Smooth muscle cell (in vitro differentiated cells): ENCODE measurements around the gene INTS15. TPM values are rescaled to one million over a fixed set of nuclear protein-coding genes. Genes with fewer than 3 reads are reported as not detected.

Source experiments
- DNase-seq: peaks from one replicate; lab custom pipeline; 2025; ENCODE audit not compliant: unreplicated experiment; lab: John Stamatoyannopoulos, UW
- H2AFZ ChIP-seq: fragments of 200-600 bp; sonication (generic); 2 replicates; pipeline ENCODE4 v1.6.0; 2016; ENCODE audit warnings: antibody characterized with exemption, low read depth, mild to moderate bottlenecking
- H3F3A ChIP-seq: fragments of 200-600 bp; sonication (generic); 2 replicates; pipeline ENCODE4 v1.6.0; 2017; ENCODE audit warnings: antibody characterized with exemption, low read depth
- H3K27ac ChIP-seq: fragments of 200-600 bp; sonication (generic); 2 replicates; pipeline ENCODE4 v1.5.1; 2016; ENCODE audit warnings: low read depth, mild to moderate bottlenecking
- H3K27me3 ChIP-seq: fragments of 200-600 bp; sonication (generic); 2 replicates; pipeline ENCODE4 v1.6.1; 2016; ENCODE audit warnings: low read depth, mild to moderate bottlenecking
- H3K36me3 ChIP-seq: fragments of 200-600 bp; sonication (generic); 2 replicates; pipeline ENCODE4 v1.5.1; 2016; ENCODE audit warnings: low read depth
- H3K4me1 ChIP-seq: fragments of 200-600 bp; sonication (generic); 2 replicates; pipeline ENCODE4 v1.5.1; 2016; ENCODE audit warnings: low read depth
- H3K4me2 ChIP-seq: fragments of 200-600 bp; sonication (generic); 2 replicates; pipeline ENCODE4 v1.6.0; 2016; ENCODE audit warnings: mild to moderate bottlenecking
- H3K4me3 ChIP-seq: fragments of 200-600 bp; sonication (generic); 2 replicates; pipeline ENCODE4 v1.5.1; 2016; ENCODE audit warnings: mild to moderate bottlenecking
- H3K79me2 ChIP-seq: fragments of 200-600 bp; sonication (generic); 2 replicates; pipeline ENCODE4 v1.6.0; 2016; ENCODE audit warnings: low read depth, mild to moderate bottlenecking
- H3K9ac ChIP-seq: fragments of 200-600 bp; sonication (generic); 2 replicates; pipeline ENCODE4 v1.6.0; 2016; ENCODE audit warnings: low read depth
- H3K9me3 ChIP-seq: fragments of 200-600 bp; sonication (generic); replicated peaks from 2 replicates; pipeline ENCODE4 v1.5.1; 2016; ENCODE audit warnings: low read depth
- H4K20me1 ChIP-seq: fragments of 200-600 bp; sonication (generic); 2 replicates; pipeline ENCODE4 v1.6.0; 2016; ENCODE audit warnings: low read depth
- WGBS: methylation state at CpG from one replicate; pipeline ENCODE4 v1.1.7; 2016; ENCODE audit warnings: low lambda C conversion rate; 5-methylcytosine and 5-hydroxymethylcytosine counted together
- polyA plus RNA-seq: library from polyadenylated mRNA; unstranded; fragments of >200 nt; fragmentation: Nextera tagmentation; extraction: Ambion mirVana; gene quantifications from 2 replicates; pipeline ENCODE4 v1.2.1, GENCODE V29; 2016
- total RNA-seq: library from RNA; depleted of rRNA; stranded (reverse); fragments of >200 nt; gene quantifications from 2 replicates; pipeline ENCODE4 v1.2.3, GENCODE V29; 2014
- TF ChIP-seq, protein P1 (sequence below): fragments of 200-600 bp; sonication (generic); IDR thresholded peaks from 2 replicates; pipeline ENCODE4 v1.5.1; 2017; ENCODE audit warnings: borderline replicate concordance, mild to moderate bottlenecking, antibody characterized with exemption; ENCODE audit not compliant: insufficient read depth, poor library complexity, severe bottlenecking

Gene INTS15
- total and polyA plus RNA-seq, 2 experiments from 2014 or later, result 14.7 to 25.9 TPM

DNA sequence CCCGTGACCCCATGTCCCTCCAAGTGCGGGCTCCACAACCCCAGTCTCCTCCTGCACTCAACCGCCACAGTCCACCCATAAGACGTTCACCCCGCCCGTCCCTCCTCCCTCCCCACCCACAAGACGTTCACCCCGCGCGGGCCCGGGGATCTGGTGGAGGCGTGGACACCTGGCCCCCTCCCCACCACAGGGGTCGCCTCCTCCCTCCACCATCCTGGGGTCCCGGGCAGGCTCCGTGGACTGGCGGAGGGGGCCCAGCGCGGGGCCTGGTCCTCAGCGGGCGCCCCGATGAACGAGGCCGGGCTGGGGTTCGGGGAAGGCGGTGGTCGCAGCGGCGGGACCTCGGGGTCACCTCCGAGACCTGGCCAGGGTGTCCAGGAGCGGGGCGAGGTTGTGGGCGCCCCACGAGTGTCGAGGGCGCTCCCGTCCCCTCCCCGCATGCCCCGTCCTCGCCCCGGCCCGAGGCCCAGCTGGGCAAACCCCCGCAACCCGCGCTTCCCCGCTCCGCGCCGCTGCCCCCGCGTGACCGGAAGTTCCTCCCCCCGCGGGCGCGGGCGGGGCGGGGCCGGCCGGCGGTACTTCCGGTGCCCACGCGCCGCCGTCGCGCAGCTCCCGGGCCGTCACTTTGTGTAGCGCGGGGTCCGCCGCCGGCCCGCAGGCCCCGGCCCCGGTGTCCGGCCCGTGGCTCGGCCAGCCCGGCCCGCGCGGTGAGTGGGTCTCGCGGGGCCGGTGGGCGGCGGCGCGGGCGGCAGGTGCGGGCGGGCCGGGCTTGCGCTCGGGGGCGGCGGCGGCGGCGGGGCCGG, 47.1 kb downstream of the INTS15 start, which contains the start of gene ZNF316:
Gene ZNF316, plus strand, starts transcription at position 578 of the 803 bp plus-strand sequence. CDS start 5,092 bp downstream, outside the sequence.
- peak within 1 kb of the TSS; percentile 95 for H2AFZ ChIP-seq
- no peaks in the 10 kb centered on the region for H3K36me3 ChIP-seq
- H3K27me3 ChIP-seq, result no peaks in the 10 kb centered on the region
- peaks cover 4% of the 10 kb centered on the region for H3K4me1 ChIP-seq
- H3K27ac ChIP-seq, result no peak within 1 kb of the TSS
- H3K79me2 ChIP-seq, result peaks cover 29% of the 10 kb centered on the region
- peak within 1 kb of the TSS; percentile 91 for H3K9ac ChIP-seq
- DNase-seq, result peak; percentile 15
- peak within 1 kb of the TSS; percentile 83 for H3K4me3 ChIP-seq
- H3K4me2 ChIP-seq, result peak within 1 kb of the TSS; percentile 100
- WGBS, result 6% methylated on average over 15 of the region's 104 CpGs
- no peaks in the 10 kb centered on the region for H3F3A ChIP-seq
- no peaks in the 10 kb centered on the region for H3K9me3 ChIP-seq
- TF ChIP-seq, protein P1, sequence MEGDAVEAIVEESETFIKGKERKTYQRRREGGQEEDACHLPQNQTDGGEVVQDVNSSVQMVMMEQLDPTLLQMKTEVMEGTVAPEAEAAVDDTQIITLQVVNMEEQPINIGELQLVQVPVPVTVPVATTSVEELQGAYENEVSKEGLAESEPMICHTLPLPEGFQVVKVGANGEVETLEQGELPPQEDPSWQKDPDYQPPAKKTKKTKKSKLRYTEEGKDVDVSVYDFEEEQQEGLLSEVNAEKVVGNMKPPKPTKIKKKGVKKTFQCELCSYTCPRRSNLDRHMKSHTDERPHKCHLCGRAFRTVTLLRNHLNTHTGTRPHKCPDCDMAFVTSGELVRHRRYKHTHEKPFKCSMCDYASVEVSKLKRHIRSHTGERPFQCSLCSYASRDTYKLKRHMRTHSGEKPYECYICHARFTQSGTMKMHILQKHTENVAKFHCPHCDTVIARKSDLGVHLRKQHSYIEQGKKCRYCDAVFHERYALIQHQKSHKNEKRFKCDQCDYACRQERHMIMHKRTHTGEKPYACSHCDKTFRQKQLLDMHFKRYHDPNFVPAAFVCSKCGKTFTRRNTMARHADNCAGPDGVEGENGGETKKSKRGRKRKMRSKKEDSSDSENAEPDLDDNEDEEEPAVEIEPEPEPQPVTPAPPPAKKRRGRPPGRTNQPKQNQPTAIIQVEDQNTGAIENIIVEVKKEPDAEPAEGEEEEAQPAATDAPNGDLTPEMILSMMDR, result no peak
- peaks cover 28% of the 10 kb centered on the region for H4K20me1 ChIP-seq

- WGBS, result 10% methylated on average over 18 of the region's 60 CpGs
- H3K27ac ChIP-seq, result no peak overlapping the region
Measured at GRCh38 chr7:6637544-6638229, 47.9 kb downstream of the INTS15 start.

DNA sequence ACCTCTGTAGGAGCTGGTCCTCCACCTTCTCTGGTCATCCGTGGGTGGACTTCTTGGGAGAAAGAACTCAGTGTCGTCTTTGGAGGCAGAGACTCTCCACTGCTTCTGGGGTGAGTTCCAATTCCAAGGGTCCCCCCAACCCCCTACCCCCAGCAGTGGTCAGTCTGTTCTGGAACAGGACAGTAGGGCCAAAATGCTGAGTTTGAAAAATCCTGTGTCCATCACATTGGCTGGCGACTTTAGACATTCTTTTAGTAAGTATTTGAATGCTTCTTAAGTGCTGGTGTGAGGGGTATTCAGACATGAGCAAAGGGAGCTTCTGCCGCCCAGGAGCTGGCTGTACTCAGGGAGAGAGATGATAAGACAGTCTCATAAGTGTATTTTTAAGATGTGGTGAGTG, 49.2 kb downstream of the INTS15 start:
- H3K4me2 ChIP-seq, result peak overlapping the region; percentile 94
- H3F3A ChIP-seq, result no peaks in the 10 kb centered on the region
- H3K36me3 ChIP-seq, result no peaks in the 10 kb centered on the region
- TF ChIP-seq, protein P1, result no peak
- no peak overlapping the region for H2AFZ ChIP-seq
- peaks cover 4% of the 10 kb centered on the region for H3K4me1 ChIP-seq
- DNase-seq, result no peak
- WGBS, result 92% methylated on average over 4 of the region's 4 CpGs
- no peak overlapping the region for H3K4me3 ChIP-seq
- no peak overlapping the region for H3K27ac ChIP-seq
- peaks cover 29% of the 10 kb centered on the region for H3K79me2 ChIP-seq
- H3K9me3 ChIP-seq, result no peaks in the 10 kb centered on the region
- H4K20me1 ChIP-seq, result peaks cover 28% of the 10 kb centered on the region
- H3K9ac ChIP-seq, result no peak overlapping the region
- no peaks in the 10 kb centered on the region for H3K27me3 ChIP-seq

More at GRCh38 chr7:6637544-6638229, 47.9 kb downstream of the INTS15 start:
- peaks cover 29% of the 10 kb centered on the region for H3K79me2 ChIP-seq
- H3K36me3 ChIP-seq, result no peaks in the 10 kb centered on the region
- peaks cover 4% of the 10 kb centered on the region for H3K4me1 ChIP-seq
- H3K27me3 ChIP-seq, result no peaks in the 10 kb centered on the region
- peak overlapping the region; percentile 53 for H3K9ac ChIP-seq
- TF ChIP-seq, protein P1, result peak; percentile 39
- H3K4me2 ChIP-seq, result peak overlapping the region; percentile 94
- H3K9me3 ChIP-seq, result no peaks in the 10 kb centered on the region
- H3F3A ChIP-seq, result no peaks in the 10 kb centered on the region
- H3K4me3 ChIP-seq, result peak overlapping the region; percentile 76
- no peak overlapping the region for H2AFZ ChIP-seq
- peaks cover 28% of the 10 kb centered on the region for H4K20me1 ChIP-seq
- DNase-seq, result no peak
